ENCODE data around the gene PKLR.

GRCh38 chr1:155268630-155269029, 32.6 kb downstream of the PKLR start:
- TF ChIP-seq EZH2 (IDR thresholded peaks at IDR 0.05) = no peak
- no peak for TF ChIP-seq POLR2AphosphoS5 (IDR thresholded peaks at IDR 0.05; ENCODE audit: borderline replicate concordance, low read depth, low read length)
